ENCODE measurements around the gene SPEF2. TPM values are rescaled to one million over a fixed set of nuclear protein-coding genes. Genes with fewer than 3 reads are reported as not detected.
"Not testable (repeated sequence)": the region's sequence is repeated elsewhere in the genome, so short reads cannot be mapped to it uniquely, and the experiment has no call there.

SPEF2 gene
- total RNA-seq, 2 donors from 2014 or later, result 1.9 to 16.2 TPM

DNA sequence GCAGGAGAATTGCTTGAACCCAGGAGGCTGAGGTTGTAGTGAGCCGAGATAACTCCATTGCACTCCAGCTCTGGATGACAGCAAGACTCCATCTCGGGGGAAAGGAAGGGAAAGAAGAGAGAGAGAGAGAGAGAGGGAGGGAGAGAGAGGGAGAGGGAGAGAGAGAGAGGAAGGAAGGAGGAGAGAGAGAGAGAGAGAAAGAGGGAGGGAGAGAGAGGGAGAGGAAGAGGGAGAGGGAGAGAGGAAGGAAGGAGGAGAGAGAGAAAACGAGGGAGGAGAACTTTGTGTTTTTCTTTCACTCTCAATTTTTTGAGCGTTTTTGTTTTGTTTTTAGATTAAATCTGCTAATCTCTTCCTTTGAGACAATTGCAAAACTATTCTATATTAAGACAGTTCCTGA, 46.9 kb downstream of the SPEF2 start:
- TF ChIP-seq, protein P1, sequence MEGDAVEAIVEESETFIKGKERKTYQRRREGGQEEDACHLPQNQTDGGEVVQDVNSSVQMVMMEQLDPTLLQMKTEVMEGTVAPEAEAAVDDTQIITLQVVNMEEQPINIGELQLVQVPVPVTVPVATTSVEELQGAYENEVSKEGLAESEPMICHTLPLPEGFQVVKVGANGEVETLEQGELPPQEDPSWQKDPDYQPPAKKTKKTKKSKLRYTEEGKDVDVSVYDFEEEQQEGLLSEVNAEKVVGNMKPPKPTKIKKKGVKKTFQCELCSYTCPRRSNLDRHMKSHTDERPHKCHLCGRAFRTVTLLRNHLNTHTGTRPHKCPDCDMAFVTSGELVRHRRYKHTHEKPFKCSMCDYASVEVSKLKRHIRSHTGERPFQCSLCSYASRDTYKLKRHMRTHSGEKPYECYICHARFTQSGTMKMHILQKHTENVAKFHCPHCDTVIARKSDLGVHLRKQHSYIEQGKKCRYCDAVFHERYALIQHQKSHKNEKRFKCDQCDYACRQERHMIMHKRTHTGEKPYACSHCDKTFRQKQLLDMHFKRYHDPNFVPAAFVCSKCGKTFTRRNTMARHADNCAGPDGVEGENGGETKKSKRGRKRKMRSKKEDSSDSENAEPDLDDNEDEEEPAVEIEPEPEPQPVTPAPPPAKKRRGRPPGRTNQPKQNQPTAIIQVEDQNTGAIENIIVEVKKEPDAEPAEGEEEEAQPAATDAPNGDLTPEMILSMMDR (IDR thresholded peaks at IDR 0.05), result no peak
- DNase-seq (ENCODE audit: low spot score) (no peak), ATAC-seq (ENCODE audit: insufficient number of reproducible peaks, low FRiP score, low read depth) (no peak)
- no peaks in the 10 kb centered on the region for H3K4me1 ChIP-seq (ENCODE audit: control insufficient read depth in 1 of 2, low read depth in 2 of 2)
- no peak overlapping the region for H3K4me3 ChIP-seq
- H3K27ac ChIP-seq, result no peak overlapping the region
- H3K27me3 ChIP-seq (replicated peaks; ENCODE audit: insufficient read depth), result no peaks in the 10 kb centered on the region
- no peaks in the 10 kb centered on the region for H3K36me3 ChIP-seq
- no peaks in the 10 kb centered on the region for H3K9me3 ChIP-seq

DNA sequence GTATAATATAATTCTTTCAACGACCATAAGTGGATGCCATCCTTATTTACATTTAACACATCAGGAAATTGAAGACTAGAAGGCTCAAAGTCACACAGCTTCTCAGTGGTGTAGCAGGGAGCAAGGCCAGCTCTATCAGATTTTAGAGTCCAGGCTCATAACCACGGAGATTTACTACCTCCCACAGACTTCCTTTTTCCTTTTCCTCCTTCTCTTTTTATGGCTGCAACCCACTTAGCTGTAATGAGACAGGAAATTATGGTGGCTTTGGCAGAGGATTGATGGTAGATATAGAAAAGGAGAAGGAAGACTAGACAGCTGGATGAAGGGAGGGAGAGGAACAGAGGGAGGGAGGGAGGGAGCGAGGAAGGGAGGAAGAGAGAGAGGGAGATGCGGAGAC, 47.4 kb downstream of the SPEF2 start:
- ATAC-seq (ENCODE audit: insufficient number of reproducible peaks, low FRiP score, low read depth) (no peak), DNase-seq (ENCODE audit: low spot score) (no peak)
- H3K4me1 ChIP-seq (ENCODE audit: control insufficient read depth in 1 of 2, low read depth in 2 of 2), result no peaks in the 10 kb centered on the region
- H3K9me3 ChIP-seq, result no peaks in the 10 kb centered on the region
- H3K27ac ChIP-seq, result no peak overlapping the region
- H3K27me3 ChIP-seq (replicated peaks; ENCODE audit: insufficient read depth), result no peaks in the 10 kb centered on the region
- no peak overlapping the region for H3K4me3 ChIP-seq
- TF ChIP-seq, protein P1 (IDR thresholded peaks at IDR 0.05), result no peak
- H3K36me3 ChIP-seq, result no peaks in the 10 kb centered on the region

DNA sequence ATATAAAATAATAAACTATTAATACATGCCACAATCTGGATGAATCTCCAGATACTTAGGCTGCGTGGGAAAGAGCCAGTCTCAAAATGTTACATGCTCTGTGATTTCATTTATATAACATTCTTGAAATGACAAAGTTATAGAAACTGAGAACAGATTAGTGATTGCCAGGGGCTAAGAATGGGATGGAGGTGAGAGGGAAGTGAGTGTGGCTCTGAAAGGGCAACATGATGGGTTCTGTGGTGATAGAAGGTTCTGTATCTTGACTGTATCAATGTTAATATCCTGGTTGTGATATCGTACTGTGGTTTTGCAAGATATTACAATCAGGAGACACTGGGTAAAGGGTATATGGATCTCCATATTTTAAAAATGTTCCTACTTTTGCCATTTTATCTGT, 50.7 kb downstream of the SPEF2 start:
- Histone ChIP-seq H3K4me3 (no peak overlapping the region), H3K27me3 (replicated peaks; ENCODE audit: insufficient read depth) (no peaks in the 10 kb centered on the region), H3K36me3 (no peaks in the 10 kb centered on the region), H3K4me1 (ENCODE audit: control insufficient read depth in 1 of 2, low read depth in 2 of 2) (no peaks in the 10 kb centered on the region), H3K27ac (no peak overlapping the region), H3K9me3 (no peaks in the 10 kb centered on the region)
- TF ChIP-seq, protein P1 (IDR thresholded peaks at IDR 0.05), result no peak
- ATAC-seq (ENCODE audit: insufficient number of reproducible peaks, low FRiP score, low read depth) (no peak), DNase-seq (ENCODE audit: low spot score) (no peak)

DNA sequence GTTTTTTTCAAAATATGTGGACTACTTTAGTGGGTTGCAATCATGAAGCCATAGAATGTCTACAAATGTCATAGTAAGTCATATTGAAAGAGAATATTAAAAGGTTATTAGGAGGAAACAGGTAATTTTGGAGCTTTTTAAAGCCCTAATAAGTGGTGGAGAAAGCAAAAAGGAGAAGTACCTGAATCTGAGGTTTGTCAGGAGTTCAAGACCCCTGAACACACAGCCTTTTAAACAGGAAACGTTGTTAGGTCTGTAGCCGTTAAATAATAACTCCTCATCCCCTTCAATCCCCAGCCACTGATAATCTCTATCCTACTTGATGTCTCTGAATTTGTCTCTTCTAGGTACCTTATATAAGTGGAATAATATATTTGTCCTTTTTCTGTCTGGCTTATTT, 51.1 kb downstream of the SPEF2 start:
- Histone ChIP-seq H3K9me3 (no peaks in the 10 kb centered on the region), H3K27ac (no peak overlapping the region), H3K4me1 (ENCODE audit: control insufficient read depth in 1 of 2, low read depth in 2 of 2) (no peaks in the 10 kb centered on the region), H3K4me3 (no peak overlapping the region), H3K36me3 (no peaks in the 10 kb centered on the region), H3K27me3 (replicated peaks; ENCODE audit: insufficient read depth) (no peaks in the 10 kb centered on the region)
- no peak for ATAC-seq (ENCODE audit: insufficient number of reproducible peaks, low FRiP score, low read depth)
- no peak for DNase-seq (ENCODE audit: low spot score)
- TF ChIP-seq, protein P1 (IDR thresholded peaks at IDR 0.05), result no peak

DNA sequence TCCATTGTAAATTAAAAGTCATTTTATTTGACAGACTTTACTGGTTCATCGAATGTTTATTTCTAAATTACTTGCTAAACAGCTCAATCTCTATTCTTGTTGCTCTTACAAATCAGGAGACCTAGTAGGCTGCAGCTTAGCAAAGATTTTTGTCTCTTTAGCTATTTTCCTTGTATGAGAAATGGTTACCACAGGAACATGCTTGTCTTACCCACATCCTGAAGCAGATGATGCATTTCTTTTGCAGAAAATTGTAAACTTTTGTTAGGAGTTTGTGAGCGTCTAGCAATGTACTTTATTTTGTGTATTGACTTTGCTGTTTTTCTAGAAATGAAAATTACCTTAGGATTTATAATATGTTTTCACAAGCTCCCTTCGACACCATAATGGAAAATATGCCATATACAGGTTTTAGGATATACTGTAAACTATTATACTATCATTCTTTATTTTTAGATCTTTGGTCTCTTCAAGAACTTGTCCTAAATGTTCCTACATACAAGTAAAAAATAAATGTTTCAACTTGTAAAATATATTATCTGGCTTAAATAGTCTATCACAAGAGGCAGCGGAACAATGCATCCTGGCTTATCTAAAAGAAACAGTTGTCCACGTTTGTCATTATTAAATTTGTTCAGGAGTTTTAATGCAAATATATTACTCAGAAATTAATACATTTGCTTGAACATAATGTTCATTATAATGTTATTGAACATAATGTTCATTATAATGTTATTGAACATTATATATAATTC, 54.1 kb downstream of the SPEF2 start:
- no peak for DNase-seq (ENCODE audit: low spot score)
- Histone ChIP-seq H3K27ac (no peak overlapping the region), H3K9me3 (no peaks in the 10 kb centered on the region), H3K4me1 (ENCODE audit: control insufficient read depth in 1 of 2, low read depth in 2 of 2) (no peaks in the 10 kb centered on the region), H3K27me3 (replicated peaks; ENCODE audit: insufficient read depth) (no peaks in the 10 kb centered on the region), H3K36me3 (no peaks in the 10 kb centered on the region), H3K4me3 (no peak overlapping the region)
- no peak for ATAC-seq (ENCODE audit: insufficient number of reproducible peaks, low FRiP score, low read depth)
- TF ChIP-seq, protein P1 (IDR thresholded peaks at IDR 0.05), result no peak

DNA sequence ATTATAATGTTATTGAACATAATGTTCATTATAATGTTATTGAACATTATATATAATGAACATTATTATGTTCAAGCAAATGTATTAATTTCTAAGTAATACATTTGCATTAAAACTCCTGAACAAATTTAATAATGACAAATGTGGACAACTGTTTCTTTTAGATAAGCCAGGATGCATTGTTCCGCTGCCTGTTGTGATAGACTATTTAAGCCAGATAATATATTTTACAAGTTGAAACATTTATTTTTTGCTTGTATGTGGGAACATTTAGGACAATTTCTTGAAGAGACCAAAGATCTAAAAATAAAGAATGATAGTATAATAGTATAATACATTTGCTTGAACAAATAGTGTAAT, 54.6 kb downstream of the SPEF2 start:
- H3K27me3 ChIP-seq (replicated peaks; ENCODE audit: insufficient read depth); H3K27ac ChIP-seq; H3K4me1 ChIP-seq (ENCODE audit: control insufficient read depth in 1 of 2, low read depth in 2 of 2); DNase-seq (ENCODE audit: low spot score); H3K9me3 ChIP-seq; H3K4me3 ChIP-seq; H3K36me3 ChIP-seq; ATAC-seq (ENCODE audit: insufficient number of reproducible peaks, low FRiP score, low read depth): not testable (repeated sequence)

Data from thoracic aorta (tissue), 2 donors.